ENCODE results near the gene ZNF532.

Gene ZNF532

GRCh38 chr18:58867281-58867961 lies 2.7 kb downstream of the ZNF532 start:
- DNase-seq (ENCODE audit: low read depth), result no peak

GRCh38 chr18:58868440-58868839 lies 3.8 kb downstream of the ZNF532 start:
- DNase-seq (ENCODE audit: low read depth), result no peak

- no peak for DNase-seq (ENCODE audit: low read depth)
Measured at GRCh38 chr18:58870130-58870529, 5.5 kb downstream of the ZNF532 start.

GRCh38 chr18:58870621-58871020 lies 5.9 kb downstream of the ZNF532 start:
- no peak for DNase-seq (ENCODE audit: low read depth)

GRCh38 chr18:58871514-58872420 lies 7.1 kb downstream of the ZNF532 start:
- no peak for DNase-seq (ENCODE audit: low read depth)

GRCh38 chr18:58878640-58879039 lies 14.0 kb downstream of the ZNF532 start:
- DNase-seq (ENCODE audit: low read depth), result no peak

- DNase-seq (ENCODE audit: low read depth), result no peak
Measured at GRCh38 chr18:58881477-58881876, 16.8 kb downstream of the ZNF532 start.

GRCh38 chr18:58882044-58882443 lies 17.4 kb downstream of the ZNF532 start:
- DNase-seq (ENCODE audit: low read depth), result no peak

GRCh38 chr18:58882686-58883085 lies 18.0 kb downstream of the ZNF532 start:
- no peak for DNase-seq (ENCODE audit: low read depth)

GRCh38 chr18:58884680-58885079 lies 20.0 kb downstream of the ZNF532 start:
- DNase-seq (ENCODE audit: low read depth), result no peak

GRCh38 chr18:58886431-58886830 lies 21.8 kb downstream of the ZNF532 start:
- DNase-seq (ENCODE audit: low read depth), result no peak

- DNase-seq (ENCODE audit: low read depth), result no peak
Measured at GRCh38 chr18:58886864-58887612, 22.4 kb downstream of the ZNF532 start.

- no peak for DNase-seq (ENCODE audit: low read depth)
Measured at GRCh38 chr18:58887613-58887963, 22.9 kb downstream of the ZNF532 start.

GRCh38 chr18:58891776-58892175 lies 27.1 kb downstream of the ZNF532 start:
- no peak for DNase-seq (ENCODE audit: low read depth)

GRCh38 chr18:58892488-58892887 lies 27.8 kb downstream of the ZNF532 start:
- DNase-seq (ENCODE audit: low read depth), result no peak

GRCh38 chr18:58893388-58894099 lies 28.9 kb downstream of the ZNF532 start:
- DNase-seq (ENCODE audit: low read depth), result no peak

- DNase-seq (ENCODE audit: low read depth), result no peak
Measured at GRCh38 chr18:58894930-58895329, 30.3 kb downstream of the ZNF532 start.

GRCh38 chr18:58895385-58895784 lies 30.7 kb downstream of the ZNF532 start:
- no peak for DNase-seq (ENCODE audit: low read depth)

- DNase-seq (ENCODE audit: low read depth), result no peak
Measured at GRCh38 chr18:58896268-58896667, 31.6 kb downstream of the ZNF532 start.

- DNase-seq (ENCODE audit: low read depth), result no peak
Measured at GRCh38 chr18:58896734-58897508, 32.2 kb downstream of the ZNF532 start.
